C4-2B (cell line): Measurements from ENCODE around the gene POU6F1.

Experiments
- CTCF ChIP-seq: fragments of 450-650 bp; conservative IDR thresholded peaks from 2 replicates; pipeline ENCODE4 v1.5.1; 2017; ENCODE audit warnings: mild to moderate bottlenecking
- ZFX ChIP-seq: fragments of 450-650 bp; IDR thresholded peaks from 2 replicates; pipeline ENCODE4 v1.6.1; 2017

GRCh38 chr12:51227962-51228361, 10.1 kb upstream of the POU6F1 start:
- no peak for TF ChIP-seq CTCF
- TF ChIP-seq ZFX, result no peak
